ENCODE measurements around the gene TRHDE.

Gene TRHDE

DNA sequence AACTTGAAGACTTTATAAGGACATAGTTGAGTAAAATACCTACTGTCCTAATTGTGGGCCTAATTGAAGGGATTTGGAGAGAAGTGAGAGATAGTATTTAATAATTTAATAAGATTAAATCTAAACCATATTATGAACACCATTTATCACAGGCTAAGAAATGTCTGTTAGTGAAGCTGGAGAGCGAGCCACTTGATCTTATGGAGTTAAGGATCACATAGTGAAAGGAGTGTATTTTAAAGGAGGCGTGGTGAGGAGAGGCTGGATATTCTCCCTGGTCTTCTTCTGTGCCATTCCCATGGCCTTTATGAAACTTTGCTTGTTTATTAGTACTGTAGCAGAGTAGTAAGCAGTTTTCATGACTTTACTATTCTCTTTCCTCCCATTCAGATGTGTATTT is 172.4 kb downstream of the TRHDE start:
- Histone ChIP-seq H4K20me1 (ENCODE audit: insufficient read depth, low read length) (no peaks in the 10 kb centered on the region), H3K9ac (ENCODE audit: low read length) (no peak overlapping the region), H3K27ac (ENCODE audit: low read depth, low read length, poor library complexity, severe bottlenecking) (no peak overlapping the region), H3F3A (ENCODE audit: insufficient read depth, low read length) (no peaks in the 10 kb centered on the region), H3K9me3 (ENCODE audit: low read length) (no peaks in the 10 kb centered on the region), H3K4me3 (ENCODE audit: low read depth, low read length, poor library complexity, severe bottlenecking) (no peak overlapping the region), H3K9me2 (ENCODE audit: low read depth, low read length) (no peaks in the 10 kb centered on the region), H2AFZ (ENCODE audit: low read length) (no peak overlapping the region), H3K27me3 (ENCODE audit: insufficient read depth, low read length) (no peaks in the 10 kb centered on the region), H3K36me3 (ENCODE audit: insufficient read depth, low read length) (no peaks in the 10 kb centered on the region), H3K4me1 (ENCODE audit: insufficient read depth, low read length, severe bottlenecking) (no peaks in the 10 kb centered on the region), H3K4me2 (ENCODE audit: low read length) (no peak overlapping the region), H3K79me2 (ENCODE audit: insufficient read depth, low read length) (no peaks in the 10 kb centered on the region)
- no peak for TF ChIP-seq EZH2 (IDR thresholded peaks at IDR 0.05; ENCODE audit: borderline replicate concordance, low read length)
- TF ChIP-seq, protein P1, sequence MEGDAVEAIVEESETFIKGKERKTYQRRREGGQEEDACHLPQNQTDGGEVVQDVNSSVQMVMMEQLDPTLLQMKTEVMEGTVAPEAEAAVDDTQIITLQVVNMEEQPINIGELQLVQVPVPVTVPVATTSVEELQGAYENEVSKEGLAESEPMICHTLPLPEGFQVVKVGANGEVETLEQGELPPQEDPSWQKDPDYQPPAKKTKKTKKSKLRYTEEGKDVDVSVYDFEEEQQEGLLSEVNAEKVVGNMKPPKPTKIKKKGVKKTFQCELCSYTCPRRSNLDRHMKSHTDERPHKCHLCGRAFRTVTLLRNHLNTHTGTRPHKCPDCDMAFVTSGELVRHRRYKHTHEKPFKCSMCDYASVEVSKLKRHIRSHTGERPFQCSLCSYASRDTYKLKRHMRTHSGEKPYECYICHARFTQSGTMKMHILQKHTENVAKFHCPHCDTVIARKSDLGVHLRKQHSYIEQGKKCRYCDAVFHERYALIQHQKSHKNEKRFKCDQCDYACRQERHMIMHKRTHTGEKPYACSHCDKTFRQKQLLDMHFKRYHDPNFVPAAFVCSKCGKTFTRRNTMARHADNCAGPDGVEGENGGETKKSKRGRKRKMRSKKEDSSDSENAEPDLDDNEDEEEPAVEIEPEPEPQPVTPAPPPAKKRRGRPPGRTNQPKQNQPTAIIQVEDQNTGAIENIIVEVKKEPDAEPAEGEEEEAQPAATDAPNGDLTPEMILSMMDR (IDR thresholded peaks at IDR 0.05; ENCODE audit: low read length) = no peak

DNA sequence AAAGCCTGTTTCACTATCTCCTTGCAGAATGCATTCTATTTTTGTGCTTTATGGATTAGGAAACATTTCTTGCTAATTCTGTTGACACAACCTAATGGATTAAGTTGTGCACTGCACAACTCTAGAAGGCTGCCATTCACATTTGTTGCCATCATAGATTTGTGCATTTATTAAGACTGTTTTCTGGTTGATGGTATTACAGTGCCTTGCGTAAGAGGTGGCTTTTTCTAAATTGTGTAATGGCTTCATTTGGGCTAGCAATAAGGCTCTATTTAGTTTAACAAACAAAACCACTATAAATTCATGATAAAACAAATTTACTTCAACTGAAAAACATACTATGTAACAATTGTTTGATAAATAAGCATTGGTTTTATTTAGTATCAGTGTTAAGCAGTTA is 175.9 kb downstream of the TRHDE start:
- no peaks in the 10 kb centered on the region for H3K27me3 ChIP-seq (ENCODE audit: insufficient read depth, low read length)
- H4K20me1 ChIP-seq (ENCODE audit: insufficient read depth, low read length) = no peaks in the 10 kb centered on the region
- no peaks in the 10 kb centered on the region for H3K79me2 ChIP-seq (ENCODE audit: insufficient read depth, low read length)
- H3K9me3 ChIP-seq (ENCODE audit: low read length) = no peaks in the 10 kb centered on the region
- no peak for TF ChIP-seq EZH2 (IDR thresholded peaks at IDR 0.05; ENCODE audit: borderline replicate concordance, low read length)
- TF ChIP-seq, protein P1 (IDR thresholded peaks at IDR 0.05; ENCODE audit: low read length) = no peak
- no peak overlapping the region for H3K9ac ChIP-seq (ENCODE audit: low read length)
- no peak overlapping the region for H2AFZ ChIP-seq (ENCODE audit: low read length)
- no peak overlapping the region for H3K4me3 ChIP-seq (ENCODE audit: low read depth, low read length, poor library complexity, severe bottlenecking)
- no peaks in the 10 kb centered on the region for H3K36me3 ChIP-seq (ENCODE audit: insufficient read depth, low read length)
- no peaks in the 10 kb centered on the region for H3F3A ChIP-seq (ENCODE audit: insufficient read depth, low read length)
- no peaks in the 10 kb centered on the region for H3K9me2 ChIP-seq (ENCODE audit: low read depth, low read length)
- no peak overlapping the region for H3K4me2 ChIP-seq (ENCODE audit: low read length)
- no peak overlapping the region for H3K27ac ChIP-seq (ENCODE audit: low read depth, low read length, poor library complexity, severe bottlenecking)
- H3K4me1 ChIP-seq (ENCODE audit: insufficient read depth, low read length, severe bottlenecking) = no peaks in the 10 kb centered on the region

DNA sequence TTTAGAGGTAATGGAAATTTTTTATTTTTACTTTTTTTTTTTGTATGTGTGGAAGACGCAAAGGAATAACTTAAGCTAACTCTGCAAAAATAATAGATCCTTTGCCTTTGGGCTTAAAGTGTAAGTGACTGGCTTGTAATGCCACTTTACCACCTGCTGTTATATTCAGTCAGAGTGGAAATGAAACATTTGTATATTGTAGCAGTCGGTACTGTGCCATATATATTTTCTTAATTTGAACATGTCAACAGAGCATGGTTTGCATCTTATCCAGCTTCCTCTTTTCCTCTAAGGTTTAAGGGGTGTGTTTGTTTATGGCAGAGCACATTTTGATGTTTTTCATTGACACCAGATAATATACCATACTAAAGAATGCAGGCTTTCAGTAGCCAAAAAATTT is 176.6 kb downstream of the TRHDE start:
- no peaks in the 10 kb centered on the region for H3K4me1 ChIP-seq (ENCODE audit: insufficient read depth, low read length, severe bottlenecking)
- H3K9ac ChIP-seq (ENCODE audit: low read length) = no peak overlapping the region
- no peak overlapping the region for H3K4me3 ChIP-seq (ENCODE audit: low read depth, low read length, poor library complexity, severe bottlenecking)
- no peak overlapping the region for H2AFZ ChIP-seq (ENCODE audit: low read length)
- no peaks in the 10 kb centered on the region for H3K27me3 ChIP-seq (ENCODE audit: insufficient read depth, low read length)
- H3K79me2 ChIP-seq (ENCODE audit: insufficient read depth, low read length) = no peaks in the 10 kb centered on the region
- H3K27ac ChIP-seq (ENCODE audit: low read depth, low read length, poor library complexity, severe bottlenecking) = no peak overlapping the region
- no peaks in the 10 kb centered on the region for H3K9me2 ChIP-seq (ENCODE audit: low read depth, low read length)
- no peak overlapping the region for H3K4me2 ChIP-seq (ENCODE audit: low read length)
- no peaks in the 10 kb centered on the region for H3K36me3 ChIP-seq (ENCODE audit: insufficient read depth, low read length)
- H4K20me1 ChIP-seq (ENCODE audit: insufficient read depth, low read length) = no peaks in the 10 kb centered on the region
- no peaks in the 10 kb centered on the region for H3K9me3 ChIP-seq (ENCODE audit: low read length)
- no peaks in the 10 kb centered on the region for H3F3A ChIP-seq (ENCODE audit: insufficient read depth, low read length)
- no peak for TF ChIP-seq EZH2 (IDR thresholded peaks at IDR 0.05; ENCODE audit: borderline replicate concordance, low read length)
- TF ChIP-seq, protein P1 (IDR thresholded peaks at IDR 0.05; ENCODE audit: low read length) = no peak

Data from OCI-LY1 (cell line).